ENCODE measurements around the gene SLC41A3. TPM values are rescaled to one million over a fixed set of nuclear protein-coding genes. Genes with fewer than 3 reads are reported as not detected.

The SLC41A3 gene
- total and polyA plus RNA-seq, 2 of the 8 experiments (the other 6 are each of a cell fraction or from before 2014, with no cell fraction given), result 30.2 to 56.4 TPM

DNA sequence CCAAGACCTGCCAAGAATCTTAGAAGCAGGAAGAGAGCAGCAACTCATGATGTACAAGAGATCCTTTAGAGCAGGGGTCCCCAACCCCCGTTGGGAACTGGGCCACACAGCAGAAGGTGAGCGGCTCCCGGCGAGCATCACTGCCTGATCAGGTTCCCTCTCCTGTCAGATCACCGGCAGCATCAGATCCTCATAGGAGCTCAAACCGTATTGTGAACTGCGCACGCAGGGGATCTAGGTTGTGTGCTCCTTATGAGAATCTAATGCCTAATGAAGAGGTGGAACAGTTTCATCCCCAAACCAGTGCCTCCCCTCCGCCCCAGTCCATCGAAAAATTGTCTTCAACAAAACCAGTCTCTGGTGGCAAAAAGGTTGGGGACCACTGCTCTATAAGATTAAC is 13.8 kb downstream of the SLC41A3 start (continued):
- TF ChIP-seq SP4 (IDR thresholded peaks at IDR 0.05; ENCODE audit: low read length) (no peak), KDM1A (IDR thresholded peaks at IDR 0.05; ENCODE audit: borderline replicate concordance, low read length) (no peak)
